Keratinocyte (primary cell): ENCODE measurements around the gene HIVEP1. TPM values are rescaled to one million over a fixed set of nuclear protein-coding genes. Genes with fewer than 3 reads are reported as not detected.

Source experiments
- DNase-seq: peaks from one replicate; pipeline ENCODE4 v3.0.0-alpha.2; 2011; ENCODE audit warnings: low read depth, missing footprints, low spot score
- FAIRE-seq: peaks from 2 replicates; lab custom pipeline; 2011; peaks lifted over from hg19 to GRCh38; lab: Jason Lieb, UNC
- H2AFZ ChIP-seq: 2 replicates; pipeline ENCODE4 v1.6.0; 2012; ENCODE audit warnings: low read length, control low read depth, inconsistent platforms; ENCODE audit not compliant: control insufficient read depth
- H3K27ac ChIP-seq: 2 replicates; pipeline ENCODE4 v1.5.1; 2011; ENCODE audit warnings: low read length; ENCODE audit not compliant: control insufficient read depth, insufficient read depth
- H3K27me3 ChIP-seq: 3 replicates; pipeline ENCODE4 v1.6.0; 2011; ENCODE audit warnings: low read length; ENCODE audit not compliant: control insufficient read depth, insufficient read depth; ENCODE audit errors: extremely low read depth
- H3K36me3 ChIP-seq, 2 experiments: 2 replicates in 1 of 2; 3 replicates in 1 of 2; pipeline ENCODE4 v1.5.1; 2011; ENCODE audit warnings: low read length in 2 of 2, mild to moderate bottlenecking in 1 of 2; ENCODE audit not compliant: control insufficient read depth in 2 of 2, insufficient read depth in 2 of 2; ENCODE audit errors: extremely low read depth in 1 of 2
- H3K4me1 ChIP-seq: 3 replicates; pipeline ENCODE4 v1.5.1; 2011; ENCODE audit warnings: low read length; ENCODE audit not compliant: control insufficient read depth, insufficient read depth; ENCODE audit errors: extremely low read depth
- H3K4me2 ChIP-seq: 3 replicates; pipeline ENCODE4 v1.6.0; 2011; ENCODE audit warnings: low read depth, low read length; ENCODE audit not compliant: control insufficient read depth, insufficient read depth; ENCODE audit errors: extremely low read depth
- H3K4me3 ChIP-seq, 3 experiments: fragments of 200-600 bp in 1 of 3; sonication (generic) in 1 of 3; 2 replicates in 2 of 3; 3 replicates in 1 of 3; pipeline ENCODE4 v1.5.1; 2011 to 2016; ENCODE audit warnings: low read length in 3 of 3, mild to moderate bottlenecking in 3 of 3, control low read depth in 2 of 3, inconsistent platforms in 1 of 3, low read depth in 1 of 3, mixed read lengths in 1 of 3, mixed run types in 1 of 3, moderate library complexity in 1 of 3; ENCODE audit not compliant: control insufficient read depth in 2 of 3, insufficient read depth in 2 of 3; ENCODE audit errors: extremely low read depth in 1 of 3
- H3K79me2 ChIP-seq: 2 replicates; pipeline ENCODE4 v1.6.0; 2012; ENCODE audit warnings: low read length; ENCODE audit not compliant: control insufficient read depth, insufficient read depth
- H3K9ac ChIP-seq: 3 replicates; pipeline ENCODE4 v1.6.0; 2011; ENCODE audit warnings: low read length; ENCODE audit not compliant: control insufficient read depth, insufficient read depth; ENCODE audit errors: extremely low read depth
- H3K9me1 ChIP-seq: 3 replicates; pipeline ENCODE4 v1.6.0; 2011; ENCODE audit warnings: low read length; ENCODE audit not compliant: control insufficient read depth, insufficient read depth; ENCODE audit errors: extremely low read depth
- H3K9me3 ChIP-seq: 2 replicates; pipeline ENCODE4 v1.5.1; 2012; ENCODE audit warnings: low read depth, low read length; ENCODE audit not compliant: control insufficient read depth
- H4K20me1 ChIP-seq: 3 replicates; pipeline ENCODE4 v1.6.0; 2011; ENCODE audit warnings: low read length; ENCODE audit not compliant: control insufficient read depth, insufficient read depth; ENCODE audit errors: extremely low read depth
- CTCF ChIP-seq, 3 experiments: IDR thresholded peaks in 1 of 3; conservative IDR thresholded peaks in 1 of 3; optimal IDR thresholded peaks in 1 of 3; 2 replicates in 2 of 3; 3 replicates in 1 of 3; pipeline versions ENCODE3 to v1.5.1; 2011; ENCODE audit warnings: low read length in 3 of 3, mild to moderate bottlenecking in 3 of 3, moderate library complexity in 2 of 3, control low read depth in 1 of 3, inconsistent platforms in 1 of 3; ENCODE audit not compliant: insufficient read depth in 2 of 3; ENCODE audit errors: extremely low read depth in 1 of 3
- EZH2 ChIP-seq: IDR thresholded peaks from one replicate; pipeline ENCODE4 v1.6.1; 2012; ENCODE audit warnings: inconsistent platforms, mild to moderate bottlenecking, low read length, moderate library complexity
- dilution Hi-C: fragments of 300-500 bp; cut with MboI; formaldehyde crosslinking; loops from one replicate; pipeline ENCODE4 v1.7.0; 2020; ENCODE audit warnings: low sequenced_read_pairs; ENCODE audit not compliant: extremely low pct_ligation_motif_present
- polyA plus RNA-seq, 5 experiments: library from polyadenylated mRNA; depleted of rRNA in 3 of 5; stranded (reverse) in 3 of 5; stranded (forward) in 1 of 5; unstranded in 1 of 5; fragments of >200 nt; gene quantifications; 1 replicate in 1 of 5; 2 replicates in 3 of 5; 3 replicates in 1 of 5; pipeline versions ENCODE4 v1.2.1 to v1.2.3, GENCODE V29; 2011 to 2012; ENCODE audit warnings: missing spikeins in 2 of 5, low read depth in 1 of 5, low replicate concordance in 1 of 5

HIVEP1 gene
- polyA plus RNA-seq, 1 donor (not counting 4 experiments of a cell fraction or from before 2014, with no cell fraction given), result 13.7 TPM

- Histone ChIP-seq H3K36me3 (peaks cover 13 to 14% of the 10 kb centered on the region in 2 experiments), H3K27me3 (no peaks in the 10 kb centered on the region), H3K4me1 (peaks cover 5% of the 10 kb centered on the region), H3K79me2 (no peaks in the 10 kb centered on the region), H3K9me1 (no peaks in the 10 kb centered on the region), H3K9me3 (no peaks in the 10 kb centered on the region), H2AFZ (no peak overlapping the region), H4K20me1 (no peaks in the 10 kb centered on the region), H3K4me3 (no peak overlapping the region), H3K27ac (no peak overlapping the region), H3K4me2 (no peak overlapping the region), H3K9ac (no peak overlapping the region)
- TF ChIP-seq EZH2 (no peak), CTCF (optimal IDR thresholded peaks at IDR 0.05 in 1 of 3, IDR thresholded peaks at IDR 0.05 in 1 of 3, conservative IDR thresholded peaks at IDR 0.05 in 1 of 3; ENCODE audit: extremely low read depth in 1 of 3, insufficient read depth in 2 of 3, low read length in 3 of 3) (no peak)
- no peak for DNase-seq
- dilution Hi-C loops, result no loop called here
- FAIRE-seq, result no peak
These were observed 122.9 kb downstream of the HIVEP1 start for GRCh38 chr6:12134991-12135390.

GRCh38 chr6:12136905-12137304 is 124.8 kb downstream of the HIVEP1 start:
- no peak overlapping the region for H3K27ac ChIP-seq
- no peak overlapping the region for H2AFZ ChIP-seq
- H3K27me3 ChIP-seq, result no peaks in the 10 kb centered on the region
- H4K20me1 ChIP-seq, result no peaks in the 10 kb centered on the region
- H3K9me1 ChIP-seq, result no peaks in the 10 kb centered on the region
- TF ChIP-seq EZH2 (no peak), CTCF (optimal IDR thresholded peaks at IDR 0.05 in 1 of 3, IDR thresholded peaks at IDR 0.05 in 1 of 3, conservative IDR thresholded peaks at IDR 0.05 in 1 of 3; ENCODE audit: extremely low read depth in 1 of 3, insufficient read depth in 2 of 3, low read length in 3 of 3) (no peak)
- no peaks in the 10 kb centered on the region for H3K79me2 ChIP-seq
- H3K9ac ChIP-seq, result no peak overlapping the region
- peaks cover 5% of the 10 kb centered on the region for H3K4me1 ChIP-seq
- no peak overlapping the region for H3K4me3 ChIP-seq
- H3K4me2 ChIP-seq, result no peak overlapping the region
- dilution Hi-C loops, result no loop called here
- peaks cover 13 to 17% of the 10 kb centered on the region in 2 experiments for H3K36me3 ChIP-seq
- FAIRE-seq (no peak), DNase-seq (no peak)
- H3K9me3 ChIP-seq, result no peaks in the 10 kb centered on the region
